ENCODE measurements around the gene ADGRG2. TPM values are rescaled to one million over a fixed set of nuclear protein-coding genes. Genes with fewer than 3 reads are reported as not detected.

Gene ADGRG2
- polyA plus RNA-seq, 1 donor from 2014 or later = 0.05 TPM

DNA sequence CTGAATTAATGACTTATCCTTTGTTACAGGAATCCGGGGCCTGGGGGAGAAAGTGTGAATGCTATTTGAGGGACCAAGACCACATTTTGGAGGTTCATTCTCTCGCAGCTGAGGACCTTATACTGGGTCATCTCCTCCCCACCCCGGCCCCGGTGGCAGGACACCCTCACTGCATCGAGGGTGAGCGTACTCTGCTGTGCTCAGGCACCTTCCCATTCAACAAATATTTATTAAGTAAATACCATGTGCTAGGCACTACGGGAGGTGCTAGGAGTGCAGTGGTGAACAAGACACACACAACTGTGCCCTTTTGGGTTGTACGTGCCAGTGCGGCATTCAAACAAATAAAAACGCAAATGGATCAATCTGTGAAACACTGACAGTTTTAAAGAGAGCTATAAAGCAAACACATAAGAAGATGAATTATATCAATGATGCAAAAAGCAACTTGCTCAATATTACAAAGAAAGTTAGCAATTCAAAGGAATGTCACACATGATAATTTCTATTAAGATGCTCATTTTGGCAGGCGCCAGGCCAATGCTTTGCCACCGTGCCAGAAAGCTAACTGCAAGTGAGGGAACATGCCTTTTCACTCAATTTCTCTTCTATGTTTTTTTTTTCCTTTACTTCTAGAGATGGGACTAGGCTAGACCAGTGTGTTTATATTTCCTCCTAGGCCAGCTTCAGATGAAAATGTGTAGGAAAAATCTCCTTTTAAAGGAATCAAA, 24.6 kb downstream of the ADGRG2 start:
- H3K4me3 ChIP-seq (ENCODE audit: low read length) = no peak overlapping the region
- TF ChIP-seq REST (IDR thresholded peaks at IDR 0.05; ENCODE audit: borderline replicate concordance) = no peak
- no peak for TF ChIP-seq RAD21 (conservative IDR thresholded peaks at IDR 0.05)
- TF ChIP-seq, protein P1, sequence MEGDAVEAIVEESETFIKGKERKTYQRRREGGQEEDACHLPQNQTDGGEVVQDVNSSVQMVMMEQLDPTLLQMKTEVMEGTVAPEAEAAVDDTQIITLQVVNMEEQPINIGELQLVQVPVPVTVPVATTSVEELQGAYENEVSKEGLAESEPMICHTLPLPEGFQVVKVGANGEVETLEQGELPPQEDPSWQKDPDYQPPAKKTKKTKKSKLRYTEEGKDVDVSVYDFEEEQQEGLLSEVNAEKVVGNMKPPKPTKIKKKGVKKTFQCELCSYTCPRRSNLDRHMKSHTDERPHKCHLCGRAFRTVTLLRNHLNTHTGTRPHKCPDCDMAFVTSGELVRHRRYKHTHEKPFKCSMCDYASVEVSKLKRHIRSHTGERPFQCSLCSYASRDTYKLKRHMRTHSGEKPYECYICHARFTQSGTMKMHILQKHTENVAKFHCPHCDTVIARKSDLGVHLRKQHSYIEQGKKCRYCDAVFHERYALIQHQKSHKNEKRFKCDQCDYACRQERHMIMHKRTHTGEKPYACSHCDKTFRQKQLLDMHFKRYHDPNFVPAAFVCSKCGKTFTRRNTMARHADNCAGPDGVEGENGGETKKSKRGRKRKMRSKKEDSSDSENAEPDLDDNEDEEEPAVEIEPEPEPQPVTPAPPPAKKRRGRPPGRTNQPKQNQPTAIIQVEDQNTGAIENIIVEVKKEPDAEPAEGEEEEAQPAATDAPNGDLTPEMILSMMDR (IDR thresholded peaks at IDR 0.05; ENCODE audit: poor library complexity, severe bottlenecking) = no peak
- TF ChIP-seq SMC3 (conservative IDR thresholded peaks at IDR 0.05; ENCODE audit: poor library complexity) = no peak
- no peak for TF ChIP-seq EP300 (conservative IDR thresholded peaks at IDR 0.05; ENCODE audit: poor library complexity, severe bottlenecking)
- no peak for TF ChIP-seq MXI1 (conservative IDR thresholded peaks at IDR 0.05; ENCODE audit: poor library complexity, severe bottlenecking)
- TF ChIP-seq POLR2AphosphoS5 (IDR thresholded peaks at IDR 0.05) = no peak
- TF ChIP-seq EZH2 (IDR thresholded peaks at IDR 0.05; ENCODE audit: borderline replicate concordance, insufficient read depth, low read length, poor library complexity, severe bottlenecking) = no peak
- no peak for TF ChIP-seq TAF1 (IDR thresholded peaks at IDR 0.05; ENCODE audit: low read depth)
- no peaks in the 10 kb centered on the region for H3K27me3 ChIP-seq (ENCODE audit: insufficient read depth, low read depth, low read length)
- no peak overlapping the region for H2AFZ ChIP-seq (ENCODE audit: low read depth, low read length)
- H3K4me2 ChIP-seq (ENCODE audit: low read length) = no peak overlapping the region
- no peaks in the 10 kb centered on the region for H3K79me2 ChIP-seq (replicated peaks; ENCODE audit: insufficient read depth, low read length)
- H3F3A ChIP-seq (ENCODE audit: insufficient read depth, low read length, poor library complexity, severe bottlenecking) = no peaks in the 10 kb centered on the region
- H3K27ac ChIP-seq (ENCODE audit: low read length) = no peak overlapping the region
- no peaks in the 10 kb centered on the region for H4K20me1 ChIP-seq (ENCODE audit: insufficient read depth)
- H3K9me2 ChIP-seq (ENCODE audit: insufficient read depth, low read length) = no peaks in the 10 kb centered on the region
- no peak overlapping the region for H3K9ac ChIP-seq (ENCODE audit: low read length)
- no peaks in the 10 kb centered on the region for H3K36me3 ChIP-seq (ENCODE audit: insufficient read depth, low read length)
- H3K9me3 ChIP-seq (ENCODE audit: low read length) = no peaks in the 10 kb centered on the region

GRCh38 chrX:19096586-19096985, 25.7 kb downstream of the ADGRG2 start:
- TF ChIP-seq EZH2 (IDR thresholded peaks at IDR 0.05; ENCODE audit: borderline replicate concordance, insufficient read depth, low read length, poor library complexity, severe bottlenecking) = no peak
- no peak for TF ChIP-seq REST (IDR thresholded peaks at IDR 0.05; ENCODE audit: borderline replicate concordance)
- TF ChIP-seq RAD21 (conservative IDR thresholded peaks at IDR 0.05) = no peak
- no peak for TF ChIP-seq EP300 (conservative IDR thresholded peaks at IDR 0.05; ENCODE audit: poor library complexity, severe bottlenecking)
- no peak for TF ChIP-seq TAF1 (IDR thresholded peaks at IDR 0.05; ENCODE audit: low read depth)
- TF ChIP-seq MXI1 (conservative IDR thresholded peaks at IDR 0.05; ENCODE audit: poor library complexity, severe bottlenecking) = no peak
- TF ChIP-seq POLR2AphosphoS5 (IDR thresholded peaks at IDR 0.05) = no peak
- no peak for TF ChIP-seq SMC3 (conservative IDR thresholded peaks at IDR 0.05; ENCODE audit: poor library complexity)
- TF ChIP-seq, protein P1 (IDR thresholded peaks at IDR 0.05; ENCODE audit: poor library complexity, severe bottlenecking) = no peak

More at GRCh38 chrX:19096586-19096985, 25.7 kb downstream of the ADGRG2 start:
- Histone ChIP-seq H3K27ac (ENCODE audit: low read length) (no peak overlapping the region), H3K79me2 (replicated peaks; ENCODE audit: insufficient read depth, low read length) (no peaks in the 10 kb centered on the region), H3K36me3 (ENCODE audit: insufficient read depth, low read length) (no peaks in the 10 kb centered on the region), H3K9ac (ENCODE audit: low read length) (no peak overlapping the region), H3F3A (ENCODE audit: insufficient read depth, low read length, poor library complexity, severe bottlenecking) (no peaks in the 10 kb centered on the region), H3K27me3 (ENCODE audit: insufficient read depth, low read depth, low read length) (no peaks in the 10 kb centered on the region), H3K4me2 (ENCODE audit: low read length) (no peak overlapping the region), H3K4me3 (ENCODE audit: low read length) (no peak overlapping the region), H3K9me2 (ENCODE audit: insufficient read depth, low read length) (no peaks in the 10 kb centered on the region), H3K9me3 (ENCODE audit: low read length) (no peaks in the 10 kb centered on the region), H4K20me1 (ENCODE audit: insufficient read depth) (no peaks in the 10 kb centered on the region), H2AFZ (ENCODE audit: low read depth, low read length) (no peak overlapping the region)
